Erythroblast (primary cell): ENCODE results near the gene GID4.

Experiments
- GATA1 ChIP-seq: IDR thresholded peaks from 2 replicates; pipeline ENCODE4 v1.6.1; 2011; ENCODE audit warnings: low read depth, mild to moderate bottlenecking, control low read depth, low read length, moderate library complexity
- POLR2A ChIP-seq: IDR thresholded peaks from 2 replicates; pipeline ENCODE4 v1.6.1; 2011; ENCODE audit warnings: mild to moderate bottlenecking, low read length

- TF ChIP-seq POLR2A (no peak), GATA1 (no peak)
Observed at GRCh38 chr17:18106211-18106610, 67.0 kb downstream of the GID4 start.
